ENCODE measurements around the gene STARD10.

The STARD10 gene

GRCh38 chr11:72770799-72771198 lies 23.0 kb downstream of the STARD10 start:
- TF ChIP-seq CTCF (IDR thresholded peaks at IDR 0.05; ENCODE audit: poor library complexity, severe bottlenecking), result no peak
- Histone ChIP-seq H3K9me3 (ENCODE audit: severe bottlenecking) (no peaks in the 10 kb centered on the region), H3K4me3 (ENCODE audit: severe bottlenecking) (no peak overlapping the region), H3K27me3 (ENCODE audit: insufficient read depth, poor library complexity, severe bottlenecking) (no peaks in the 10 kb centered on the region), H3K36me3 (ENCODE audit: low read depth) (no peaks in the 10 kb centered on the region), H3K27ac (ENCODE audit: poor library complexity, severe bottlenecking) (no peak overlapping the region), H3K4me1 (ENCODE audit: insufficient read depth, poor library complexity, severe bottlenecking) (no peaks in the 10 kb centered on the region)
- ATAC-seq (ENCODE audit: low read depth) (no peak), DNase-seq (ENCODE audit: low spot score) (no peak)

- no peak overlapping the region for H3K27ac ChIP-seq (ENCODE audit: poor library complexity, severe bottlenecking)
- no peaks in the 10 kb centered on the region for H3K4me1 ChIP-seq (ENCODE audit: insufficient read depth, poor library complexity, severe bottlenecking)
- H3K9me3 ChIP-seq (ENCODE audit: severe bottlenecking), result no peaks in the 10 kb centered on the region
- H3K27me3 ChIP-seq (ENCODE audit: insufficient read depth, poor library complexity, severe bottlenecking), result no peaks in the 10 kb centered on the region
- H3K4me3 ChIP-seq (ENCODE audit: severe bottlenecking), result no peak overlapping the region
- ATAC-seq (ENCODE audit: low read depth) (no peak), DNase-seq (ENCODE audit: low spot score) (no peak)
- no peaks in the 10 kb centered on the region for H3K36me3 ChIP-seq (ENCODE audit: low read depth)
- no peak for TF ChIP-seq CTCF (IDR thresholded peaks at IDR 0.05; ENCODE audit: poor library complexity, severe bottlenecking)
These were observed 24.2 kb downstream of the STARD10 start for GRCh38 chr11:72769680-72770079.

GRCh38 chr11:72768581-72768980 lies 25.3 kb downstream of the STARD10 start:
- TF ChIP-seq CTCF (IDR thresholded peaks at IDR 0.05; ENCODE audit: poor library complexity, severe bottlenecking), result no peak
- H3K27me3 ChIP-seq (ENCODE audit: insufficient read depth, poor library complexity, severe bottlenecking), result no peaks in the 10 kb centered on the region
- no peaks in the 10 kb centered on the region for H3K9me3 ChIP-seq (ENCODE audit: severe bottlenecking)
- H3K36me3 ChIP-seq (ENCODE audit: low read depth), result no peaks in the 10 kb centered on the region
- H3K4me3 ChIP-seq (ENCODE audit: severe bottlenecking), result no peak overlapping the region
- DNase-seq (ENCODE audit: low spot score) (no peak), ATAC-seq (ENCODE audit: low read depth) (no peak)
- no peak overlapping the region for H3K27ac ChIP-seq (ENCODE audit: poor library complexity, severe bottlenecking)
- H3K4me1 ChIP-seq (ENCODE audit: insufficient read depth, poor library complexity, severe bottlenecking), result no peaks in the 10 kb centered on the region

GRCh38 chr11:72767203-72768062 lies 26.4 kb downstream of the STARD10 start:
- Histone ChIP-seq H3K27ac (ENCODE audit: poor library complexity, severe bottlenecking) (no peak overlapping the region), H3K4me3 (ENCODE audit: severe bottlenecking) (no peak overlapping the region), H3K9me3 (ENCODE audit: severe bottlenecking) (no peaks in the 10 kb centered on the region), H3K4me1 (ENCODE audit: insufficient read depth, poor library complexity, severe bottlenecking) (no peaks in the 10 kb centered on the region), H3K36me3 (ENCODE audit: low read depth) (no peaks in the 10 kb centered on the region), H3K27me3 (ENCODE audit: insufficient read depth, poor library complexity, severe bottlenecking) (no peaks in the 10 kb centered on the region)
- DNase-seq (ENCODE audit: low spot score) (no peak), ATAC-seq (ENCODE audit: low read depth) (no peak)
- TF ChIP-seq CTCF (IDR thresholded peaks at IDR 0.05; ENCODE audit: poor library complexity, severe bottlenecking), result no peak
